ENCODE data around the gene GSTK1.
A peak's percentile ranks its signal among the peaks of the same experiment; 100 is the strongest.

GSTK1 gene

DNA sequence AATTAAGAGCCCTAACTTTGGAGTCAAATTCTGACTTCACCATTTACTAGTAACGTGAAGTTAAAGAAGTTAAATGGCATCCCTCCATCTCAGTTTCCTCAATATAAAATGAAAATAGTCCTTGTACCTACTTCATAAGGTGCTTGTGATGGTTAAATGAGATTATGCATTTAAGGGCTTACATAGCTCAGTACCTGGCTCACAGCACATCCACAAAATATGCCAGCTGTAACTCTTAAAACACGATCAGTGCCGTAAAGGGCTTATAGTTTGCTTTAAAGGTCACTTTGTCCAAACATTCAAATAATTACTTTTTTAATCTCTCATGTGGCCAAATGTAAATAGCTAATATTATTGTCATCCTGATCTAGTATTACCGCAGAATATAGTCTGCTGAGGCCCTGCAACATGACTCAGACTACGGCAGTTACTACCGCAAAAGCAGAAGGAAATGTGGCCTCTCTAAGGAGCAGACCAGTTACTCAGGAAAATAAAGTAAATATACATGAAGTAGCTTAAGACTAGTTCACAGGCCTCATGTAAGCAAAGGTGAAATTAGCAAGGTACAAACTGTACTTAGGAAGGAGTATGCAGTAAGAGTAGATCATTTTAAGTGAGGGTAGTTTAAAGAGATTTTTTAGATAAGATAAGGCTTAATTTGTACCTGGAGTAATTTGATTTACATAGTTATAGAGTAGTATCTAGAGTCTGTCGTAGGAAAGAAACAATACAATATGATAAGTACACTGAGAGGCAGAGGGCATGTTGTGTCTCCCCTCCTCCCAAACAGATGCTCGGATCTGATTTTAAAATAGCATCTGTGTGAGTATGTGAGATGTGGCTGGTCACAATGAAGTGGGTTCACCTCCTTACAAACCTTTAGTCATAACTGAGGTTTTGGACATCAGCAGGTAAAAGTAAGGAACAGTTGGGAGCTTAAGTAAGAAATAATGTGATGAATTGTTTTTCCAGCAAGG is 38.0 kb downstream of the GSTK1 start:
- no peak for ATAC-seq

DNA sequence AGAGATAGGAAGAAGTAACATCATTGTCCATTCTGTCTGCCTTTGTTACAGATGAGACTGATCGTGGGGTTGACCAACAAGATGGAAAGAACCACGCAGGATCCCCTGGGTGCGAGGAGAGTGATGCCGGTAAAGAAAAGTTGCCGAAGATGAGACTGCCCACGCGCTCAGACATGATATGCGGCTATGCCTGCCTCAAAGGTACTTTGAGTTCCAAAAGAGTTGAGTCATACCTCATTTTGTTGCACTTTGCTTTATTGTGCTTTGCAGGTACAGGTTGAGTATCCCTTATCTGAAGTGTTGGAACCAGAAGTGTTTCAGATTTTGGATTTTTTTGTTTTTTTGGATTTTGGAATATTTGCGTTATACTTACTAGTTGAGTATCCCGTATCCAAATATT is 40.5 kb downstream of the GSTK1 start:
- no peak for ATAC-seq

DNA sequence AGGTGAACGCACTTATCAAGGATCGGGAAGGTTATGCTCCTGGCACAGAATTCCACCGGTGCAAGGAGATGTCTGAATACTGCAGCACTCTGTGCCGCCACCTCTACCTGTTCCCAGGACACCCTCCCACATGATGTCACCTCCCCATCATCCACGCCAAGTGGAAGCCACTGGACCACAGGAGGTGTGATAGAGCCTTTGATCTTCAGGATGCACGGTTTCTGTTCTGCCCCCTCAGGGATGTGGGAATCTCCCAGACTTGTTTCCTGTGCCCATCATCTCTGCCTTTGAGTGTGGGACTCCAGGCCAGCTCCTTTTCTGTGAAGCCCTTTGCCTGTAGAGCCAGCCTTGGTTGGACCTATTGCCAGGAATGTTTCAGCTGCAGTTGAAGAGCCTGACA is 41.7 kb downstream of the GSTK1 start:
- no peak for ATAC-seq

- ATAC-seq, result peak; percentile 65 to 68
Measured at GRCh38 chr7:143305423-143306070, 42.3 kb downstream of the GSTK1 start.

- ATAC-seq, result no peak
Measured at GRCh38 chr7:143308632-143309031, 45.4 kb downstream of the GSTK1 start.

DNA sequence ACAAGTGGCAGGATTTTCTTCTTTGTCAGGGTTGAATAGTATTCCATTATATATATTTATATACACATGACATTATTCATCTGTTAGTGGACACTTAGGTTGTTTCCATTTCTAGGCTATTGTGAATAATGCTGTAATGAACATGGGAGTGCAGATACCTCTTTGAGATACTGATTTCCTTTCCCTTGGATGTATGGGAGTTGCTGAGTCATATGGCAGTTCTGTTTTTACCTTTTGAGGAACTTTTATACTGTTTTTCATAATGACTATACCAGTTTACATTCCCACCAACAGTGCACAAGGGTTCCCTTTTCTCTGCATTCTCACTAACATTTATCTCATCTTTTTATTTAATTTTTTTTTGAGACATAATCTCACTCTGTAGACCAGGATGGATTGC is 50.9 kb downstream of the GSTK1 start:
- no peak for ATAC-seq

DNA sequence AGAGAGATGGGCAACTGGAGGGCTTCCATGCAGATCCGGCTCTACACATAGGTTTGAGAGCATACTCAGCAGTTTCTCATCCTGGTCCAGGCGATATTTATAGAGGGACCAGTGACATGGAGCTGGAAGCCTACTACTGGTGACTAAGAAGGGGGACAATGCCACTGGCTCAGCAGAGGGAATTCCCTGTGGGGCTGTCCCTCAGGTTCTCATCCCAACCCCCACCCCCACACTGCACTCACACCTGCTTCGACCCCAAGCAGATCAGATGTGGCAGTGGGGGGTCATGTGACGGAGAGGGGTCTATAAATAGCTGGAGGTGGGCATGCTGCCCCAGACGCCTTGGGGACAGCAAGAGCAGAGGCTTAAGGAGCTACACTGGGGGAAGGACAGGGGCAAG is 52.5 kb downstream of the GSTK1 start, which contains the start of gene CLCN1:
CLCN1 (plus strand) TSS at position 336 of the 400 bp plus-strand sequence. CDS start 102 bp downstream, outside the sequence.
- ATAC-seq, result no peak

DNA sequence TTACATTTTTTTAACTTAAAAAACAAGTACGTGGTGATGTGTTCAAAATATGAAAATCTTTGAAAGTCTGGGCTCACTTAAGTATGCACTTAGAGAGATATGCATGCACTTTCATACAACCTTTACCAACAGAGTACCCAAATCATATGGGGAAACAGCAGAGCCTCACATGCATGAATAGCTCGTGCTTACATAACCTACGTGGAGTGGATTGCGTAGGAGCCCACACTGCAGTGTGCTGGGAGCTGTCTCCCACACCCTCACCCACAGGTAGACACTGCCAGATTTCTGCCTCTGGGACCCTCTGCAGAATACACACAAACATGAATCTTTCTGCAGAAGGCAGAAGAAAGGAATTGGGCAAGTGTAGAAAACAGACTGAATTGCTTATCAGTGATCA is 53.3 kb downstream of the GSTK1 start:
- ATAC-seq, result no peak

- ATAC-seq, result no peak
Measured at GRCh38 chr7:143318661-143319060, 55.4 kb downstream of the GSTK1 start.

Data from activated CD4-positive, CD25-positive, alpha-beta regulatory T cell treated with anti-CD3 and anti-CD28 coated beads, Interleukin-2, amount 50 U/mL, for 24 hours (primary cell).